Keratinocyte (primary cell): ENCODE data around the gene DGKD. TPM values are rescaled to one million over a fixed set of nuclear protein-coding genes. Genes with fewer than 3 reads are reported as not detected.

Experiments used
- DNase-seq: peaks from one replicate; pipeline ENCODE4 v3.0.0-alpha.2; 2011; ENCODE audit warnings: low read depth, missing footprints, low spot score
- FAIRE-seq: peaks from 2 replicates; lab custom pipeline; 2011; peaks lifted over from hg19 to GRCh38; lab: Jason Lieb, UNC
- H2AFZ ChIP-seq: 2 replicates; pipeline ENCODE4 v1.6.0; 2012; ENCODE audit warnings: low read length, control low read depth, inconsistent platforms; ENCODE audit not compliant: control insufficient read depth
- H3K27ac ChIP-seq: 2 replicates; pipeline ENCODE4 v1.5.1; 2011; ENCODE audit warnings: low read length; ENCODE audit not compliant: control insufficient read depth, insufficient read depth
- H3K27me3 ChIP-seq: 3 replicates; pipeline ENCODE4 v1.6.0; 2011; ENCODE audit warnings: low read length; ENCODE audit not compliant: control insufficient read depth, insufficient read depth; ENCODE audit errors: extremely low read depth
- H3K36me3 ChIP-seq, 2 experiments: 2 replicates in 1 of 2; 3 replicates in 1 of 2; pipeline ENCODE4 v1.5.1; 2011; ENCODE audit warnings: low read length in 2 of 2, mild to moderate bottlenecking in 1 of 2; ENCODE audit not compliant: control insufficient read depth in 2 of 2, insufficient read depth in 2 of 2; ENCODE audit errors: extremely low read depth in 1 of 2
- H3K4me1 ChIP-seq: 3 replicates; pipeline ENCODE4 v1.5.1; 2011; ENCODE audit warnings: low read length; ENCODE audit not compliant: control insufficient read depth, insufficient read depth; ENCODE audit errors: extremely low read depth
- H3K4me2 ChIP-seq: 3 replicates; pipeline ENCODE4 v1.6.0; 2011; ENCODE audit warnings: low read depth, low read length; ENCODE audit not compliant: control insufficient read depth, insufficient read depth; ENCODE audit errors: extremely low read depth
- H3K4me3 ChIP-seq, 3 experiments: fragments of 200-600 bp in 1 of 3; sonication (generic) in 1 of 3; 2 replicates in 2 of 3; 3 replicates in 1 of 3; pipeline ENCODE4 v1.5.1; 2011 to 2016; ENCODE audit warnings: low read length in 3 of 3, mild to moderate bottlenecking in 3 of 3, control low read depth in 2 of 3, inconsistent platforms in 1 of 3, low read depth in 1 of 3, mixed read lengths in 1 of 3, mixed run types in 1 of 3, moderate library complexity in 1 of 3; ENCODE audit not compliant: control insufficient read depth in 2 of 3, insufficient read depth in 2 of 3; ENCODE audit errors: extremely low read depth in 1 of 3
- H3K79me2 ChIP-seq: 2 replicates; pipeline ENCODE4 v1.6.0; 2012; ENCODE audit warnings: low read length; ENCODE audit not compliant: control insufficient read depth, insufficient read depth
- H3K9ac ChIP-seq: 3 replicates; pipeline ENCODE4 v1.6.0; 2011; ENCODE audit warnings: low read length; ENCODE audit not compliant: control insufficient read depth, insufficient read depth; ENCODE audit errors: extremely low read depth
- H3K9me1 ChIP-seq: 3 replicates; pipeline ENCODE4 v1.6.0; 2011; ENCODE audit warnings: low read length; ENCODE audit not compliant: control insufficient read depth, insufficient read depth; ENCODE audit errors: extremely low read depth
- H3K9me3 ChIP-seq: 2 replicates; pipeline ENCODE4 v1.5.1; 2012; ENCODE audit warnings: low read depth, low read length; ENCODE audit not compliant: control insufficient read depth
- H4K20me1 ChIP-seq: 3 replicates; pipeline ENCODE4 v1.6.0; 2011; ENCODE audit warnings: low read length; ENCODE audit not compliant: control insufficient read depth, insufficient read depth; ENCODE audit errors: extremely low read depth
- EZH2 ChIP-seq: IDR thresholded peaks from one replicate; pipeline ENCODE4 v1.6.1; 2012; ENCODE audit warnings: inconsistent platforms, mild to moderate bottlenecking, low read length, moderate library complexity
- dilution Hi-C: fragments of 300-500 bp; cut with MboI; formaldehyde crosslinking; loops from one replicate; pipeline ENCODE4 v1.7.0; 2020; ENCODE audit warnings: low sequenced_read_pairs; ENCODE audit not compliant: extremely low pct_ligation_motif_present
- polyA plus RNA-seq, 5 experiments: library from polyadenylated mRNA; depleted of rRNA in 3 of 5; stranded (reverse) in 3 of 5; stranded (forward) in 1 of 5; unstranded in 1 of 5; fragments of >200 nt; gene quantifications; 1 replicate in 1 of 5; 2 replicates in 3 of 5; 3 replicates in 1 of 5; pipeline versions ENCODE4 v1.2.1 to v1.2.3, GENCODE V29; 2011 to 2012; ENCODE audit warnings: missing spikeins in 2 of 5, low read depth in 1 of 5, low replicate concordance in 1 of 5
- TF ChIP-seq, protein P1 (sequence below), 3 experiments: IDR thresholded peaks in 1 of 3; conservative IDR thresholded peaks in 1 of 3; optimal IDR thresholded peaks in 1 of 3; 2 replicates in 2 of 3; 3 replicates in 1 of 3; pipeline versions ENCODE3 to v1.5.1; 2011; ENCODE audit warnings: low read length in 3 of 3, mild to moderate bottlenecking in 3 of 3, moderate library complexity in 2 of 3, control low read depth in 1 of 3, inconsistent platforms in 1 of 3; ENCODE audit not compliant: insufficient read depth in 2 of 3; ENCODE audit errors: extremely low read depth in 1 of 3

DGKD gene
- polyA plus RNA-seq, 1 donor (not counting 4 experiments of a cell fraction or from before 2014, with no cell fraction given), result 6.1 TPM

GRCh38 chr2:233363744-233364235, 9.5 kb downstream of the DGKD start:
- FAIRE-seq, result no peak
- Histone ChIP-seq H3K27ac (no peak overlapping the region), H4K20me1 (no peaks in the 10 kb centered on the region), H3K9me3 (no peaks in the 10 kb centered on the region), H3K4me1 (no peaks in the 10 kb centered on the region), H3K9ac (no peak overlapping the region), H3K36me3 (no peaks in the 10 kb centered on the region), H3K79me2 (no peaks in the 10 kb centered on the region), H3K9me1 (no peaks in the 10 kb centered on the region), H3K27me3 (no peaks in the 10 kb centered on the region), H2AFZ (no peak overlapping the region), H3K4me2 (no peak overlapping the region), H3K4me3 (no peak overlapping the region)
- no peak for DNase-seq
- no peak for TF ChIP-seq EZH2
- TF ChIP-seq, protein P1, sequence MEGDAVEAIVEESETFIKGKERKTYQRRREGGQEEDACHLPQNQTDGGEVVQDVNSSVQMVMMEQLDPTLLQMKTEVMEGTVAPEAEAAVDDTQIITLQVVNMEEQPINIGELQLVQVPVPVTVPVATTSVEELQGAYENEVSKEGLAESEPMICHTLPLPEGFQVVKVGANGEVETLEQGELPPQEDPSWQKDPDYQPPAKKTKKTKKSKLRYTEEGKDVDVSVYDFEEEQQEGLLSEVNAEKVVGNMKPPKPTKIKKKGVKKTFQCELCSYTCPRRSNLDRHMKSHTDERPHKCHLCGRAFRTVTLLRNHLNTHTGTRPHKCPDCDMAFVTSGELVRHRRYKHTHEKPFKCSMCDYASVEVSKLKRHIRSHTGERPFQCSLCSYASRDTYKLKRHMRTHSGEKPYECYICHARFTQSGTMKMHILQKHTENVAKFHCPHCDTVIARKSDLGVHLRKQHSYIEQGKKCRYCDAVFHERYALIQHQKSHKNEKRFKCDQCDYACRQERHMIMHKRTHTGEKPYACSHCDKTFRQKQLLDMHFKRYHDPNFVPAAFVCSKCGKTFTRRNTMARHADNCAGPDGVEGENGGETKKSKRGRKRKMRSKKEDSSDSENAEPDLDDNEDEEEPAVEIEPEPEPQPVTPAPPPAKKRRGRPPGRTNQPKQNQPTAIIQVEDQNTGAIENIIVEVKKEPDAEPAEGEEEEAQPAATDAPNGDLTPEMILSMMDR (optimal IDR thresholded peaks at IDR 0.05 in 1 of 3, IDR thresholded peaks at IDR 0.05 in 1 of 3, conservative IDR thresholded peaks at IDR 0.05 in 1 of 3; ENCODE audit: extremely low read depth in 1 of 3, insufficient read depth in 2 of 3, low read length in 3 of 3), result no peak
- dilution Hi-C loops, result no loop called here

- H3K4me2 ChIP-seq, result no peak overlapping the region
- no peaks in the 10 kb centered on the region for H3K27me3 ChIP-seq
- TF ChIP-seq EZH2, result no peak
- TF ChIP-seq, protein P1 (optimal IDR thresholded peaks at IDR 0.05 in 1 of 3, IDR thresholded peaks at IDR 0.05 in 1 of 3, conservative IDR thresholded peaks at IDR 0.05 in 1 of 3; ENCODE audit: extremely low read depth in 1 of 3, insufficient read depth in 2 of 3, low read length in 3 of 3), result no peak
- peaks cover 2% of the 10 kb centered on the region for H3K79me2 ChIP-seq
- H3K27ac ChIP-seq, result no peak overlapping the region
- H3K9me3 ChIP-seq, result no peaks in the 10 kb centered on the region
- dilution Hi-C loops, result no loop called here
- H2AFZ ChIP-seq, result no peak overlapping the region
- H4K20me1 ChIP-seq, result no peaks in the 10 kb centered on the region
- no peak overlapping the region for H3K9ac ChIP-seq
- DNase-seq, result no peak
- no peak overlapping the region for H3K4me3 ChIP-seq
- no peaks in the 10 kb centered on the region for H3K36me3 ChIP-seq
- no peaks in the 10 kb centered on the region for H3K4me1 ChIP-seq
- FAIRE-seq, result no peak
- no peaks in the 10 kb centered on the region for H3K9me1 ChIP-seq
Observed at GRCh38 chr2:233365861-233366520, 11.7 kb downstream of the DGKD start.
